Stimulated activated CD8-positive, alpha-beta memory T cell treated with anti-CD3 and anti-CD28 coated beads, Interleukin-4, amount 100 ng/mL, for 24 hours (primary cell): ENCODE measurements around the gene MPP2.
"Not testable (repeated sequence)": the region's sequence is repeated elsewhere in the genome, so short reads cannot be mapped to it uniquely, and the experiment has no call there.

Experiments
- DNase-seq: peaks from one replicate; pipeline ENCODE4 v3.0.0-alpha.2; 2020; ENCODE audit warnings: low read depth

Gene MPP2

GRCh38 chr17:43875476-43876147 lies 31.7 kb downstream of the MPP2 start:
- DNase-seq = no peak

DNA sequence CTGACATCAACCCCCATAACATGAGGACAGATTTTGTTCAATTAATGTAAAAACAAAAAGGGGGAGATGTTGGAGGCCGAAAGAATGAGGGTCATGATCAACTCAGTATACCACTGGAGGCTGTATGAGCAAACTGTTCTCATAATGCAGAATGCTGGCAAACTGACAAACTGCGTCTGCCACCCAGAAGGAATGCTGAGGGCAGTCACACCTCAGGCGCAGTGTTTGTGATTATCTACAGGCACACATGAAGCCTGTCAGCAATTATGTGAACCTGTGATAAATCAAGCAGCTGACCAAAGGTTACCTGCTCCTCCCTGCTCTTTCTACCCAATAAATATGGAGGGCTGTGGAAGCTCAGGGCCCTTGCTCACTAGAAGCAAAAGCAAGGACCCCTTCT lies 33.0 kb downstream of the MPP2 start:
- DNase-seq = no peak

DNA sequence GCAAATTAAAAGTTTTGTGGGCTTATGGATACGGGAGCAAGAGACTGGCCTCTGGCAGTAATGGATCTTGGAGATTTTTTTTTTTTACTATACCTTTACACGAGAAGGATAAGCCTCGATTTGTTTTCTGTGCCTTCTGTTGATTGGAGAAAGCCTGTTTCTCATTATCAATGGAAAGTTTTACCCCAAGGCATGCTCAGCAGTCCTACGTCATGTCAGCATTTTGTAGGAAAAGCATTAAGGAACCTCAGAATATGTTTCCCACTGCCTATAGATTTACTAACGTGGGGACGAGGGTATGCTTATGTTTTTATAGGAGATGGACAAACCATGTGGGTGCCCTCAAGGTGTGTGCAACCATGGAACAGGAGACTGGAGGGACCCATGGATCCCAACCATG lies 33.5 kb downstream of the MPP2 start:
- no peak for DNase-seq

- no peak for DNase-seq
Observed at GRCh38 chr17:43873091-43873490, 34.2 kb downstream of the MPP2 start.

DNA sequence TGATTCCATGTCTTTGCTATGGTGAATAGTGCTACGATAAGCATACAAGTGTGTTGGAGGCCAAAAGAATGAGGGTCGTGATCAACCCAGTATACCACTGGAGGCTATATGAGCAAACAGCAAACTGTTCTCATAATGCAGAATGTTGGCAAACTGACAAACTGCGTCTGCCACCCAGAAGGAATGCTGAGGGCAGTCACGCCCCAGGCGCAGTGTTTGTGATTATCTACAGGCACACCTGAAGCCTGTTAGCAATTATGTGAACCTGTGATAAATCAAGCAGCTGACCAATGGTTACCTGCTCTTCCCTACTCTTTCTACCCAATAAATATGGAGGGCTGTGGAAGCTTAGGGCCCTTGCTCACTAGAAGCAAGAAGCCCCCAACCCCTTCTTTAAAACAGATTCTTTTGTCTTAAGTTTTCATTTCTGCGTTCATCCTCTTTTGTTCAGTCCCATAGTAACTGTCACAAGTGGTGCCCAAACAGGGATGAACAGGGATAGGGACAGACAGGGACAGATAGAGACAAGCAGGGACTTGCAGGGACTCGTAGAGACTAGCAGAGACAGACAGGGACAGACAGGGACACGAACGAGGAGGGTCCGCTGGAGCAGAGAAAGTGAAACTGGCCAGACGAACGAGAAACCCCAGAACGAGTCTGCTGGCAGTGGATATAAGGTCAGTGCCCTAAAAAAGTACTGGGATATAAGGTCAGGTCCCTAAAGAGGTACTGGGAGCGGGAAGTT lies 35.2 kb downstream of the MPP2 start:
- DNase-seq = no peak

- not testable (repeated sequence) for DNase-seq
Observed at GRCh38 chr17:43869031-43869430, 38.3 kb downstream of the MPP2 start.

- DNase-seq = no peak
Observed at GRCh38 chr17:43868226-43868994, 38.9 kb downstream of the MPP2 start.

GRCh38 chr17:43864161-43864984 lies 43.0 kb downstream of the MPP2 start:
- DNase-seq = no peak

GRCh38 chr17:43861960-43862359 lies 45.4 kb downstream of the MPP2 start:
- no peak for DNase-seq

- no peak for DNase-seq
Observed at GRCh38 chr17:43860927-43861622, 46.3 kb downstream of the MPP2 start.

GRCh38 chr17:43860077-43860725 lies 47.1 kb downstream of the MPP2 start:
- DNase-seq = no peak

DNA sequence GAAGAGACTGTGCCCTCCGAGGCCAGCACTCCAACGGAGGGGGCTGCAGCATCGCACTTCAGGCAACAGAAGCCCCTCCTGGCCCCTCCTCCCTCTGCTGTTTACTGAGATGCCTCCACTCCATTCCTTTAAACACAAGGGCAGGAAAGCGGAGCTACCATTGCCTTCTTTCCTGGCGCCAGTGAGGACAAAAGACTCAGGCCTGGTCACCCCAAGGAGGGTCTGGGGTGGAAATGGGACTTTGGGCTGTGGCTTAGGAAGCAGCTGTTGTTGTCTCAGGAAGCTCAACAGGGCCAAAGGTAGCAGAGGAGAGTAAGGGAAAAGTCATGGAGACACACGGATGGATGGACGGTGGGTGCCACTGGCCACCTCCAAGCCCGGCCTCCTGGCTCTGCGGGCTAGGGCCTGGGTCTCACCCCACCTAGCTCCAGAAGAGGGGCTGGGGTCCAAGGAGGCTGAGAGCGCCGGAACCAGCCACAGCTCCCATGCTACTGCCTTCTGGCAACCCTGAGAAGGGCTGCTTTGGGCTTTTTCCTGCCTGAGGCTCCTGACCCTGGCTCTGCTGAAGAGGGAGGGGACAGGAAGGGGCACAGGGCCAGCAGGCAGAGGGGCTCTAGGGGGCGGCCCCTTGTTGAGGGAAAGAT lies 49.3 kb downstream of the MPP2 start:
- DNase-seq = no peak

DNA sequence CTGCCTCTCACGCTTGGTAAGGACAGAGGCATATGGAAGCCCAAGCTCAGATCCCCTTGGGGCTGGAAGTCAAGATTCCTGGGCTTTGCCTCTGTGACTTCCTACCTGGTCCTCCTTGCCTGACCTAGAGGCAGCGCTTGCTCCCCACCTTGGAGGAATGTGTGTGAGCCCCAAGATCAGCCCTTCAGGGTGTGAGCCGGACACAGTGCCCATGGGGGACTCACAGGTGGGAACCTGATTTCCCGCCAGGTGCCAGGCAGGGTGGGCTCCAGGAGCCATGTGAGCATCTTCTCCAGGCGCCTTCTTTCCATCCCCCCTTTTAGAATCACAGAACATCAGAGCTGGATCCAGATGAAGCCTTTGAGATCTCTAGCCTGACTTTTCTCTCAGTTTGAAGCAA lies 50.2 kb downstream of the MPP2 start:
- DNase-seq = no peak

- DNase-seq = no peak
Observed at GRCh38 chr17:43856141-43856540, 51.2 kb downstream of the MPP2 start.

GRCh38 chr17:43855061-43855460 lies 52.3 kb downstream of the MPP2 start:
- DNase-seq = no peak

DNA sequence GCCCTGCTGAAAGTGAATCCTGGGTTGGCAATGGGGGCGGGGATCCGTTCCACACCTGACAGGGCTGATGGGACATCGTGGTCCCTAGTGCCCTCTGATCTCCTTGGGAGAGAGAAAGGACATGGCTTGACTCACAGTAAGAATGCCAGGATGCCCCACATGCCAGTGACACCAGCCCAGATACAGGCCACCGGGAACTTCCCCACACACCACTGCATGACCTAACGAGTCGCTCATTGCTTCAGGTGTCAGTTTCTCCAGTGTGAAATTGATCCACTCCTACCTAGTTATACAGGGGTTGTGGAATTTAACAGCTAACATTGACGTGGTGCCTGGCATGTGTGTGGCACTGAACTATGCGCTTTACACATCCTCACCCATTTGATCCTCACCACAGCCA lies 52.8 kb downstream of the MPP2 start:
- DNase-seq = no peak

DNA sequence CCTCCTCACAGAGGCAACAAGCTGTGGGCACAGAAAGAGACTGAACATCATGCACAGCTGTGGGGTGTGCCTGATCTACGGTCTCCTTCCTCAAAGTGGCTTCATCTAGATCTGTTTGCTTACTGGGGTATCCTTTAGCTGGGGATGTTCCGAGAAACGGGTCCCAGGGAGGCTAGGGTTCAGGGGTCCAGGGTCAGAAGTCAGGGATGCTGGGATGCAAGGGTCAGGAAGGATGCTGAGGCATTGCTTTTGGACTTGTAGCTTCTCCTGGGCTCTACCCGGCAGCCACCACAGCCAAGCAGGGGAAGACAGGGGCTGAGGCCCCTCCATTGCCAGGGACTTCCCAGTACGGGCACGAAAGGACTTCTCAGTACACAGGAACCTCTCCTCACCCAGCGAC lies 53.8 kb downstream of the MPP2 start:
- DNase-seq = no peak

GRCh38 chr17:43852571-43852970 lies 54.8 kb downstream of the MPP2 start:
- no peak for DNase-seq

DNA sequence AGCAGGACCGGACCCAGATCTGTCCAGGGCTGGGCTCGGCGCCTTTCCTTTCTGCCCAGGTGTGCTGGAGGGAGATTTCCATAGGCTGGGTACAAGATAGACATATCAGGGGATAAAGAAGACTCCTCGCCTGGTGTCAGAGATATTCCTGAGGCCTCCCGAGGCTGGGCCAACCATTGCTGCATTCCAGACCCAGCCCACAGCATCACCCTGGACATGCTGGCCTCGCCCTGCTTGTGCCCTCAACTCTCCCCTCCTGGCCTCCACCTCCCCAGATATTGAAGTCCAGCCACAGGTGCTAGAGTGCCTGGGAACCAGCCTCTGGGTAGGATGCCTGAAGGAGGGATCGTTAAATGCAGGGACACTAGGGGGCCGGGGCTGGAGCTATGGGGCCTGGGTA lies 58.2 kb downstream of the MPP2 start:
- DNase-seq = no peak

DNA sequence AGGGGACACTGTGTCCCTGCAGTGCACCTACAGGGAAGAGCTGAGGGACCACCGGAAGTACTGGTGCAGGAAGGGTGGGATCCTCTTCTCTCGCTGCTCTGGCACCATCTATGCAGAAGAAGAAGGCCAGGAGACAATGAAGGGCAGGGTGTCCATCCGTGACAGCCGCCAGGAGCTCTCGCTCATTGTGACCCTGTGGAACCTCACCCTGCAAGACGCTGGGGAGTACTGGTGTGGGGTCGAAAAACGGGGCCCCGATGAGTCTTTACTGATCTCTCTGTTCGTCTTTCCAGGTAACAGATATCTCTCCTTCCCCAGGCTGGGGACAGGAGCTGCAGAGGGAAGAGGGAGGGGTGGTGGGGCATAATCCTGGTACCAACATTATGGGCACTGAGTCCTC lies 58.7 kb downstream of the MPP2 start:
- no peak for DNase-seq

GRCh38 chr17:43846963-43847371 lies 60.4 kb downstream of the MPP2 start, which contains the start of gene CD300LG:
CD300LG (plus strand) TSS chr17:43847176; CDS start chr17:43847217, 41 bp downstream.
- no peak for DNase-seq
